ENCODE data around the gene EMP2.

EMP2 gene

GRCh38 chr16:10617662-10618420, 37.4 kb upstream of the EMP2 start:
- Histone ChIP-seq H3K36me3 (ENCODE audit: control insufficient read depth, insufficient read depth, low read length) (no peaks in the 10 kb centered on the region), H3K27me3 (replicated peaks; ENCODE audit: control insufficient read depth, insufficient read depth, low read length) (no peaks in the 10 kb centered on the region; the same call in none of the 2 replicates), H3K4me3 (replicated peaks; ENCODE audit: low read depth, low read length) (no peak overlapping the region)
- DNase-seq (ENCODE audit: extremely low read depth, insufficient read length) = no peak
- TF ChIP-seq, protein P1, sequence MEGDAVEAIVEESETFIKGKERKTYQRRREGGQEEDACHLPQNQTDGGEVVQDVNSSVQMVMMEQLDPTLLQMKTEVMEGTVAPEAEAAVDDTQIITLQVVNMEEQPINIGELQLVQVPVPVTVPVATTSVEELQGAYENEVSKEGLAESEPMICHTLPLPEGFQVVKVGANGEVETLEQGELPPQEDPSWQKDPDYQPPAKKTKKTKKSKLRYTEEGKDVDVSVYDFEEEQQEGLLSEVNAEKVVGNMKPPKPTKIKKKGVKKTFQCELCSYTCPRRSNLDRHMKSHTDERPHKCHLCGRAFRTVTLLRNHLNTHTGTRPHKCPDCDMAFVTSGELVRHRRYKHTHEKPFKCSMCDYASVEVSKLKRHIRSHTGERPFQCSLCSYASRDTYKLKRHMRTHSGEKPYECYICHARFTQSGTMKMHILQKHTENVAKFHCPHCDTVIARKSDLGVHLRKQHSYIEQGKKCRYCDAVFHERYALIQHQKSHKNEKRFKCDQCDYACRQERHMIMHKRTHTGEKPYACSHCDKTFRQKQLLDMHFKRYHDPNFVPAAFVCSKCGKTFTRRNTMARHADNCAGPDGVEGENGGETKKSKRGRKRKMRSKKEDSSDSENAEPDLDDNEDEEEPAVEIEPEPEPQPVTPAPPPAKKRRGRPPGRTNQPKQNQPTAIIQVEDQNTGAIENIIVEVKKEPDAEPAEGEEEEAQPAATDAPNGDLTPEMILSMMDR (IDR thresholded peaks at IDR 0.05; ENCODE audit: insufficient read depth, low read length, poor library complexity, severe bottlenecking) = no peak

DNA sequence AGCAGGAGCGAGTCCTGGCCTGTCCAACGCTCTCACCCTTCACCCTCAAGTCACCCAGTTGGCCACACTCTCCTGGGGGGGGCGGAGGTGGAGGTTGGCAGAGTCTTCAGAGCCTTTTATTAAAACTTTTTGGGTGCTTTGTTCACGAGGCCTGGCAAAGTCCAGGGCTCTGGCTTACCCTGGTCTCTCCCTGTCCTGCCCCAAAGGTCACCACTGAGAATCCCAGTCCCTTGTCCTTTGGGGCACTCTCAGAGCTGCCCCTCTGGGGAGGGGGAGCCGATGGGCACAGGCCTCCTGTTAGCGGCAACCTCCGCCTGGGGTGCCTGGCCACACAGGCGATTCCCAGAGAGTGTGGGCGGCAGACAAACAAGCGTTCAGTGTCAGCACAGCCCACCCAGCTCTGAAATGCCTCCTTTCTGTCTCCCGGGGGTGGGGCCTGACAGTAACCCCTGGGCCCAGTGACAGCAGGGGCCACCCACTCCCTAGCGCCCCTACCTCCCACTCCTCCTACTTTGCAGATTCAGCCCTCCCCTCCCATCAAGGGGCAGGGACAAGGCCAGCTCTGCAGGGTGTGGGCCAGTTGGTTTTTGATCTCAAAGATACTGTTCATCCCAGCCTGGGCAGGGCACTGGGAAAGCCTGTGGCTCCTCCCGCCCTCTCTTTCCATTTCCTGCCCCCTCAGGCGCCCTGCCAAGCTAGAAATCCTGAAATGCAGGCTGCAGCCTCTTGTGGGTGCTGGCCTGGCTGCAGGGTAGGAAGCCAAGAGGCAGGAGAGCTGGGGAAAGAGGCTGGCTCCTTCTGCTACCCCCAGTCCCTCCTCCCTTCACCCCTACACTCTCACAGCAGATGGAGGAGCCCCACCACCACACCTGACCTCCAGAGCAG, 36.6 kb upstream of the EMP2 start:
- no peak for DNase-seq (ENCODE audit: extremely low read depth, insufficient read length)
- Histone ChIP-seq H3K27me3 (replicated peaks; ENCODE audit: control insufficient read depth, insufficient read depth, low read length) (no peaks in the 10 kb centered on the region; the same call in none of the 2 replicates), H3K4me3 (replicated peaks; ENCODE audit: low read depth, low read length) (no peak overlapping the region), H3K36me3 (ENCODE audit: control insufficient read depth, insufficient read depth, low read length) (no peaks in the 10 kb centered on the region)
- TF ChIP-seq, protein P1 (IDR thresholded peaks at IDR 0.05; ENCODE audit: insufficient read depth, low read length, poor library complexity, severe bottlenecking) = no peak

DNA sequence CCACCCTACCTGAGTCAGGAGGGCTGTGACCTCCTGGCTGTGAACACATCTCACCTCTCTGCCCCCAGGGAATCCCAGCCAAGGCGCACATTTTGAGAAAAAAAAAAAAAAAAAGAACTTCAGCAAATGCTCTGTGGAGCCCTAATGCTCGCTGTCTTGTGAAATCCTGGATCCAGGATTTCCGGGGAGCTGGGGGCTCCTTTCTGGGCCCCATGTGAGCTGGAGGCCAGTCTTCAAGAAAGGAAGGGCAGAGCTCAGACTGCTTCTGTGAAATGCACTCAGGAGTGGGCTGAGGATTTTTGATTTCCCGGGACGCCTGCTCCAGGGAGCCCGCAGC, 36.0 kb upstream of the EMP2 start:
- Histone ChIP-seq H3K4me3 (replicated peaks; ENCODE audit: low read depth, low read length) (no peak overlapping the region), H3K27me3 (replicated peaks; ENCODE audit: control insufficient read depth, insufficient read depth, low read length) (no peaks in the 10 kb centered on the region; the same call in none of the 2 replicates), H3K36me3 (ENCODE audit: control insufficient read depth, insufficient read depth, low read length) (no peaks in the 10 kb centered on the region)
- DNase-seq (ENCODE audit: extremely low read depth, insufficient read length) = no peak
- TF ChIP-seq, protein P1 (IDR thresholded peaks at IDR 0.05; ENCODE audit: insufficient read depth, low read length, poor library complexity, severe bottlenecking) = no peak

- no peak overlapping the region for H3K4me3 ChIP-seq (replicated peaks; ENCODE audit: low read depth, low read length)
- no peaks in the 10 kb centered on the region for H3K36me3 ChIP-seq (ENCODE audit: control insufficient read depth, insufficient read depth, low read length)
- TF ChIP-seq, protein P1 (IDR thresholded peaks at IDR 0.05; ENCODE audit: insufficient read depth, low read length, poor library complexity, severe bottlenecking) = no peak
- no peaks in the 10 kb centered on the region; the same call in none of the 2 replicates for H3K27me3 ChIP-seq (replicated peaks; ENCODE audit: control insufficient read depth, insufficient read depth, low read length)
- no peak for DNase-seq (ENCODE audit: extremely low read depth, insufficient read length)
Measured at GRCh38 chr16:10614685-10615084, 34.3 kb upstream of the EMP2 start.

DNA sequence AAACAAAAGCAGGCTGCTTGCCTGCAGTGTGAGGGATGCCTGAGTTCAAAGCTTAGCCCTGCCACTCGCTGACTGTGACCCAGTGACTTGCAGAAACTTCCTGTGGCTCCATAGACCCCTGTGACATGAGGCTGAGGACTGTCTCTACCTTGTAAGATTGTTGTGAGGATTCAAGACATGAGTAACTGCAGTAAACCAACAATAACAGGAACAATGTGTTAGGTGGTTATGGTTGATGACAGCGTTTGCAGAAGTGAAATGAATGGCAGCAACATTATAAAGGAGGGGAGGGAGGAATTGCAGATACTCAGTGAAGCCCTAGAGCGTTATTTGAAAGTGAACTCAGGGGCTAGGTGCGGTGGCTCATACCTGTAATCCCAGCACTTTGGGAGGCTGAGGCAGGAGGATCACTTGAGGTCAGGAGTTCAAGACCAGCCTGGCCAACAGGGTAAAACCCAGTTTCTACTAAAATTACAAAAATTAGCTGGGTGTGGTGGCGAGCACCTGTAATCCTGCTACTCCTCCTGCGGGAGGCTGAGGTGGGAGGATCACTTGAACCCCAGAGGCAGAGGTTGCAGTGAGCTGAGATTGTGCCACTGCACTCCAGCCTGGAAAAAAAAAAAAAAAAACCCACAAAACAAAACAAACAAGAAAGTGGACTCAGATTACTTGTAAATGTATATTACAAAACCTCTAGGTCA, 33.5 kb upstream of the EMP2 start:
- Histone ChIP-seq H3K27me3 (replicated peaks; ENCODE audit: control insufficient read depth, insufficient read depth, low read length) (no peaks in the 10 kb centered on the region; the same call in none of the 2 replicates), H3K4me3 (replicated peaks; ENCODE audit: low read depth, low read length) (no peak overlapping the region), H3K36me3 (ENCODE audit: control insufficient read depth, insufficient read depth, low read length) (no peaks in the 10 kb centered on the region)
- TF ChIP-seq, protein P1 (IDR thresholded peaks at IDR 0.05; ENCODE audit: insufficient read depth, low read length, poor library complexity, severe bottlenecking) = no peak
- DNase-seq (ENCODE audit: extremely low read depth, insufficient read length) = no peak

Data from GM06990 (cell line).